Uterus (tissue), 4 donors: Measurements from ENCODE around the gene DNAH17. TPM values are rescaled to one million over a fixed set of nuclear protein-coding genes. Genes with fewer than 3 reads are reported as not detected.

ENCODE experiments used
- DNase-seq, 2 donors: peaks; one replicate each; pipeline ENCODE4 v3.0.0-alpha.2; 2019 to 2020
- H3K27ac ChIP-seq, 2 donors: fragments of 200-600 bp; sonication (generic); 1 replicate in 1 of 2; 2 replicates in 1 of 2; pipeline ENCODE4 v1.5.1; 2016 to 2018
- H3K27me3 ChIP-seq, 2 donors: fragments of 200-600 bp; sonication (generic); one replicate each; pipeline ENCODE4 v1.5.1; 2018 to 2019; ENCODE audit warnings: control low read depth in 1 of 2
- H3K36me3 ChIP-seq, 2 donors: fragments of 200-600 bp; sonication (generic); one replicate each; pipeline ENCODE4 v1.5.1; 2019; ENCODE audit warnings: control low read depth in 1 of 2
- H3K4me1 ChIP-seq, 2 donors: fragments of 200-600 bp; sonication (generic); one replicate each; pipeline ENCODE4 v1.5.1; 2018 to 2019; ENCODE audit warnings: control low read depth in 1 of 2
- H3K4me3 ChIP-seq, 2 donors: fragments of 200-600 bp; sonication (generic); 1 replicate in 1 of 2; 2 replicates in 1 of 2; pipeline ENCODE4 v1.5.1; 2018 to 2019; ENCODE audit warnings: mild to moderate bottlenecking in 1 of 2
- H3K9me3 ChIP-seq, 2 donors: fragments of 200-600 bp; sonication (generic); one replicate each; pipeline ENCODE4 v1.5.1; 2019; ENCODE audit warnings: control low read depth in 1 of 2
- POLR2A ChIP-seq, 2 donors: fragments of 450-650 bp; IDR thresholded peaks; one replicate each; pipeline ENCODE4 v1.6.1; 2016; ENCODE audit warnings: antibody characterized with exemption in 2 of 2, mild to moderate bottlenecking in 1 of 2, moderate library complexity in 1 of 2
- intact Hi-C: fragments of 100-400 bp; cut with DNase I; formaldehyde crosslinking; loops from one replicate; pipeline ENCODE4 v1.15.1; 2023; ENCODE audit warnings: low total_unique reads
- total RNA-seq, 4 donors: library from RNA; depleted of rRNA in 3 of 4; stranded (reverse); fragments of >200 nt in 3 of 4; gene quantifications; one replicate each; pipeline versions ENCODE4 v1.1.0 to v1.2.4, GENCODE V29; 2014 to 2023
- TF ChIP-seq, protein P1 (sequence below), 4 experiments: fragments of 200-600 bp in 2 of 4; fragments of 450-650 bp in 2 of 4; sonication (generic) in 2 of 4; IDR thresholded peaks; one replicate each; pipeline ENCODE4 v1.5.1; 2016 to 2019; ENCODE audit warnings: antibody characterized with exemption in 4 of 4, mild to moderate bottlenecking in 2 of 4, moderate library complexity in 1 of 4
- donor health status: DM: yes; HTN: yes; CAD: no.

Gene DNAH17
- total RNA-seq, 4 donors from 2014 or later: 0.03 to 1.1 TPM; not detected in 2

DNA sequence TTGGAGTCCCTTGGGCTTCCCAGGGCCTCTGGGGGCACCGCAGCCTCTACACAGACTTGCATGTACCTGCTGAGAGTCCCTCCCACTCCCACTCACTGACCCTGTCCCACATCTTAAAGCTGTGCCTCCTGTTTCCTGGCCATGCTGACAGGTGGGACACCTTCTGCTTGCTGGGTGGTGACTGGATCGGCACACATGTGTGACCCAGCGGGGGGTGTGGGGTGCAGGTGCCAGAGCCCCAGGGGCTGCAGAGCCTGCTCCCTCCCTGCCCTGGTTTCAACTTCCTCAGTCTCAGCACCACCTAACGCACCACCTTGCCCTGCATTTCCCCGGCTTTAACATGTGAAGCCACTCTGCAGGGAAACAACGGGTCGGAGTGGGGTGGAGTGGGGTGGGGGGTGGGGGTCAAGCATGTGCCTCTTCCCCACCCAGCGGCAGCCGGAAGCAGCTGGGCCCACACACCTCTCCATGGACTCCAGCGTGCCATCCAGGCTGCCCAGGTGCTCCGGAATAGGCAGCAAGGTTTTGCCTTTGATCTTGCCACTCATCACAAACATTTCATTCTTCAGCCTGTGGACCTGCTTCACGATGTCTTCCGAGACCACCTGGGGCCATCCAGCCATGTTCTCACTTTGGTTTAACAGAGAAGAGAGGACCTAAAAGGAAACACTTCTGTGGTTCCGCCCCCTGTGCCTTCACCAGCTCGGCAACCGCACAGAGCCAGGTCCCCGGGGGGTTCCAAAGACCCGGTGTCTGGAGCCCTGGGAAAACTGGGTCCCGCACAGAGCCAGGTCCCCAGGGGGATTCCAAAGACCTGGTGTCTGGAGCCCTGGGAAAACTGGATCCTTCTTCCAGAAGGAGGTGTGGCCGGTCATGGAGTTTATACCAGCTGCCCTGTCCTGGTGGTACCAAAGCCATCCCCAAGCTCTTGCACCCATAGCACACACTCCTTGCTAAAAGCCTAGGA, 4.7 kb downstream of the DNAH17 start:
- Histone ChIP-seq H3K4me1 (no peaks in the 10 kb centered on the region), H3K4me3 (no peak overlapping the region), H3K27me3 (no peaks in the 10 kb centered on the region), H3K9me3 (no peaks in the 10 kb centered on the region), H3K36me3 (no peaks in the 10 kb centered on the region), H3K27ac (no peak overlapping the region)
- DNase-seq: no peak
- intact Hi-C loops: no loop called here
- TF ChIP-seq POLR2A (IDR thresholded peaks at IDR 0.05): no peak
- TF ChIP-seq, protein P1, sequence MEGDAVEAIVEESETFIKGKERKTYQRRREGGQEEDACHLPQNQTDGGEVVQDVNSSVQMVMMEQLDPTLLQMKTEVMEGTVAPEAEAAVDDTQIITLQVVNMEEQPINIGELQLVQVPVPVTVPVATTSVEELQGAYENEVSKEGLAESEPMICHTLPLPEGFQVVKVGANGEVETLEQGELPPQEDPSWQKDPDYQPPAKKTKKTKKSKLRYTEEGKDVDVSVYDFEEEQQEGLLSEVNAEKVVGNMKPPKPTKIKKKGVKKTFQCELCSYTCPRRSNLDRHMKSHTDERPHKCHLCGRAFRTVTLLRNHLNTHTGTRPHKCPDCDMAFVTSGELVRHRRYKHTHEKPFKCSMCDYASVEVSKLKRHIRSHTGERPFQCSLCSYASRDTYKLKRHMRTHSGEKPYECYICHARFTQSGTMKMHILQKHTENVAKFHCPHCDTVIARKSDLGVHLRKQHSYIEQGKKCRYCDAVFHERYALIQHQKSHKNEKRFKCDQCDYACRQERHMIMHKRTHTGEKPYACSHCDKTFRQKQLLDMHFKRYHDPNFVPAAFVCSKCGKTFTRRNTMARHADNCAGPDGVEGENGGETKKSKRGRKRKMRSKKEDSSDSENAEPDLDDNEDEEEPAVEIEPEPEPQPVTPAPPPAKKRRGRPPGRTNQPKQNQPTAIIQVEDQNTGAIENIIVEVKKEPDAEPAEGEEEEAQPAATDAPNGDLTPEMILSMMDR (IDR thresholded peaks at IDR 0.05): no peak

DNA sequence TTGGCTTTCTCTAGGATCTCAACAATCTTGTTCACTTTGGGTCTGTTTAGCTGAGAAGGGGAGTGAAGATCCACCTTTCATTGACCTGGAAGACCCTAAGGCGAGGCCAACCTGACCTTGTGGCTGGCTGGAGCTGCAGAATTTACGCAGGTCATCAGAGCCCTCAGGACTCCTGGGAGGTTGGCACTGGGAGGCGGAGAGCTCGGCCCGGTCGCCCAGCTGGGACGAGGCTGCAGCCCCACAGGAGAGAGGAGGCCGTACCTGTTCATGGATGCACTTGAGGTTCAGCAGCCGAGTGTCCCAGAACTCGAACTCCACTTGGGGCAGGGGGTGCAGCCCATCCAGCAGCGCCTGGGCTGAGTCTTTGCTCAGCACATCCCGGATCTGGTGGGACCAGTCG, 5.9 kb downstream of the DNAH17 start:
- no peaks in the 10 kb centered on the region for H3K4me1 ChIP-seq
- H3K27ac ChIP-seq: no peak overlapping the region
- H3K4me3 ChIP-seq: no peak overlapping the region
- DNase-seq: no peak
- TF ChIP-seq, protein P1 (IDR thresholded peaks at IDR 0.05): no peak
- TF ChIP-seq POLR2A (IDR thresholded peaks at IDR 0.05): no peak
- intact Hi-C loops: no loop called here
- no peaks in the 10 kb centered on the region for H3K9me3 ChIP-seq
- H3K27me3 ChIP-seq: no peaks in the 10 kb centered on the region
- no peaks in the 10 kb centered on the region for H3K36me3 ChIP-seq

DNA sequence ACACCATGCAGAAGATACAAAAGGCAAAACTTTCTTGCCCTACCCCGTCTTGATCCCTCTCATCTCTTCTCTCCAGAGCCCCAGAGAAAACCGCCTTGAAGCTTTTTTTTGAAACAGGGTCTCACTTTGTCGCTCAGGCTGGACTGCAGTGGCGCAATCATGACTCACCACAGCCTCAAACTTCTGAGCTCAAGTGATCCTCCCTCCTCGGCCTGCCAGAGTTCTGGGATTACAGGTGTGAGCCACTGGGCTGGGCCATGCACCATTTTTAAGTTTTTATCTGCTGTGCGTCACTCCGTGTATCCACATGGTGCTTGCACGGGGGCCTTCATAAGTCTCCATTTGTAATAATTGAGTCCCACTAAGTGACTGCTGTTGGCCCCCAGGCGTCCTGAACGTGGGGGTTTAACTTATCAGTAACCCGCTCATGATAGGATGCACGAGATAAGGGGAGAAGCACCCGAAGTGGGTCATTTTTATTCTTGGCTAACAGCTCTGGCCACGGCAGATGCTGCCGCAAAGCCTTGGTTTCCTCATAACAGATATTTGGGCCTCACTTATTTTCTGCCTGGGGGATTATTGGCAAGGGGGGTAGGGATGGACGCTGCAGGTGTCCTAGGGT, 8.6 kb downstream of the DNAH17 start:
- no peak overlapping the region for H3K27ac ChIP-seq
- DNase-seq: no peak
- TF ChIP-seq POLR2A (IDR thresholded peaks at IDR 0.05): no peak
- TF ChIP-seq, protein P1 (IDR thresholded peaks at IDR 0.05): no peak
- no peaks in the 10 kb centered on the region for H3K27me3 ChIP-seq
- no peak overlapping the region for H3K4me3 ChIP-seq
- no peaks in the 10 kb centered on the region for H3K9me3 ChIP-seq
- H3K36me3 ChIP-seq: no peaks in the 10 kb centered on the region
- no peaks in the 10 kb centered on the region for H3K4me1 ChIP-seq
- intact Hi-C loops: no loop called here

DNA sequence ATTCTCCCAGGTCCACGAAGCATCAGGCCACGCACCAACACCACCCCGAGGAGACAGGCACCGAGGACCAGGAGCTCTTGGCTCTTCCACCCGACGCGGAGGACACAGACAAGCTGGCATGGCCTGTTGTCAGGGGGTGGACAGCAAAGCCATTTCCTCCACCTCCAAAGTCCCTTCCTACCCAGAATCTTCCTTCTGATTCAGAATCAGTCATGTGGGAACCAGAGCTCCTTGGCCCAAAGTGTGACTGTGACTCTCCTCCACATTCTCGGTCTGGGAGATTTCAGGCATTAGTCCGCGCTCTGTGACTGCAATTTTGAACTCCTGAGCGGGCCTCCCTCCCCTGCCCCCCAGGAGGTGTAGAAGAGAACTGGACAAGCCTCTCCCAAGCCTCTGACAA, 9.2 kb downstream of the DNAH17 start:
- Histone ChIP-seq H3K4me3 (no peak overlapping the region), H3K27ac (no peak overlapping the region), H3K27me3 (no peaks in the 10 kb centered on the region), H3K4me1 (no peaks in the 10 kb centered on the region), H3K36me3 (no peaks in the 10 kb centered on the region), H3K9me3 (no peaks in the 10 kb centered on the region)
- TF ChIP-seq, protein P1 (IDR thresholded peaks at IDR 0.05): no peak
- no peak for TF ChIP-seq POLR2A (IDR thresholded peaks at IDR 0.05)
- intact Hi-C loops: no loop called here
- DNase-seq: no peak

DNA sequence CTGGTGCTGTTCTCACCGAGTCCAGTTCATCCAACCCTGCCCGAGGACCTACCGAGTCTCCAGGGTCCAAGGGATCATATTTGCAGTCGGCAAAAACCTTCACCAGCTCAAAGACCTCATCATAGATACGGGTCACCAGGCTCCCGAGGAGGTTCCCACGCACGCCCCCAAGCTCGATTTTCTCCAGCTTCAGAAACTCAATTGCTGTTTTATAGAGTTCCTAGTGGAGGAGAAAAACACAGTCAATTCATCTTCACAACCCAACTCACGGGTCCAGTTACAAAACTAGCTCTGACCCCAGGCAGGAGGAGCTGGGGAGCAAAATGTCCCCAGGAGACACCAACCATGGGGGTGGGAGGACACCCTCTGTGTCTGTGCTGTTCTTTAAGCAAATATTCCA, 10.2 kb downstream of the DNAH17 start:
- Histone ChIP-seq H3K27ac (no peak overlapping the region), H3K4me3 (no peak overlapping the region), H3K27me3 (no peaks in the 10 kb centered on the region), H3K4me1 (no peaks in the 10 kb centered on the region), H3K36me3 (no peaks in the 10 kb centered on the region), H3K9me3 (no peaks in the 10 kb centered on the region)
- no peak for TF ChIP-seq POLR2A (IDR thresholded peaks at IDR 0.05)
- TF ChIP-seq, protein P1 (IDR thresholded peaks at IDR 0.05): no peak
- intact Hi-C loops: no loop called here
- DNase-seq: no peak
